Brain microvascular endothelial cell (primary cell): ENCODE data around the gene ZDHHC8.

Source experiments
- DNase-seq: peaks from one replicate; pipeline ENCODE4 v3.0.0-alpha.2; 2020
- H3K27ac ChIP-seq: fragments of 250-450 bp; sonication (Bioruptor Pico); 2 replicates; pipeline ENCODE4 v1.5.1; 2020; ENCODE audit warnings: mild to moderate bottlenecking, moderate library complexity
- H3K27me3 ChIP-seq: fragments of 250-450 bp; sonication (Bioruptor Pico); replicated peaks from 2 replicates; pipeline ENCODE4 v1.5.1; 2020; ENCODE audit warnings: mild to moderate bottlenecking
- H3K36me3 ChIP-seq: fragments of 250-450 bp; sonication (Bioruptor Pico); replicated peaks from 2 replicates; pipeline ENCODE4 v1.5.1; 2020; ENCODE audit warnings: mild to moderate bottlenecking
- H3K4me3 ChIP-seq: 2 replicates; pipeline ENCODE4 v1.5.1; 2011; ENCODE audit warnings: low read depth, mild to moderate bottlenecking, control low read depth, low read length, moderate library complexity
- in situ Hi-C: cut with HindIII; loops from 2 replicates; pipeline ENCODE4 v1.10.0; 2017; ENCODE audit warnings: low sequenced_read_pairs, low pct_ligation_motif_present
- TF ChIP-seq, protein P1 (sequence below): IDR thresholded peaks from 2 replicates; pipeline ENCODE4 v1.5.1; 2011; ENCODE audit warnings: low read depth, mild to moderate bottlenecking, moderate library complexity, low read length, control low read depth, inconsistent platforms; ENCODE audit errors: missing control alignments

ZDHHC8 gene

DNA sequence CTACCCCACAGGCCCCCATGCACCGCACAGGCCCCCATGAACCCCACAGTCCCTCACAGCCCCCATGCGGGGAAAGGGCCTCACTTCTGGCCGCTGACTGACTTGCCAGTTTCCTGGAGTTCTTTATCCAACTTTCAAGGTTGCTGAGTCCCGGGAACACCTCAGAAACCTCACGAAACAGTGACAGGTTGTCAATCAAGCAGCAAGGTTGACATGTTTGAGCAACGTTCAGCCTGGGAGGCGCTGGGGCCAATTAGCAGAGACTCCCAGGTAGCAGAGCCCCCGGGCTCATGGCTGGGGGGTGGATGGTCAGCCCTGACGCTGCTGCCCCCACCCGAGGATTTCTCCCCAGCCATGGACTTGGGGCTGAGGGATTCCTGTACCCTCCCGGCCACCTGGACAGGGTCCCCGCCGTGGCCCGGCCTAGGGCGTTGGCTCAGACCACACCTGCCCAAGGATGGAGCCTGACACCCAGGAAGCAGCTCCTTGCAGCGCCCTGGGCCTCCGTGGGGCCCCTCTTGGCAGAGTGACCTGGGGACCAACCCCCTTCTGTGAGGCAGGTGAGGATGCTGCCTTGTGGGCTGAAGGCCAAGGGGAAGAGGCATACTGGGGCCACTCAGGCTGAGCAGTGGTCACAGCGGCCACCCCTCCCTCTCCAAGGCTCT lies 53.0 kb downstream of the ZDHHC8 start:
- Histone ChIP-seq H3K27me3 (no peaks in the 10 kb centered on the region), H3K4me3 (no peak overlapping the region), H3K36me3 (no peaks in the 10 kb centered on the region), H3K27ac (no peak overlapping the region)
- in situ Hi-C loops = no loop called here
- DNase-seq = no peak
- TF ChIP-seq, protein P1, sequence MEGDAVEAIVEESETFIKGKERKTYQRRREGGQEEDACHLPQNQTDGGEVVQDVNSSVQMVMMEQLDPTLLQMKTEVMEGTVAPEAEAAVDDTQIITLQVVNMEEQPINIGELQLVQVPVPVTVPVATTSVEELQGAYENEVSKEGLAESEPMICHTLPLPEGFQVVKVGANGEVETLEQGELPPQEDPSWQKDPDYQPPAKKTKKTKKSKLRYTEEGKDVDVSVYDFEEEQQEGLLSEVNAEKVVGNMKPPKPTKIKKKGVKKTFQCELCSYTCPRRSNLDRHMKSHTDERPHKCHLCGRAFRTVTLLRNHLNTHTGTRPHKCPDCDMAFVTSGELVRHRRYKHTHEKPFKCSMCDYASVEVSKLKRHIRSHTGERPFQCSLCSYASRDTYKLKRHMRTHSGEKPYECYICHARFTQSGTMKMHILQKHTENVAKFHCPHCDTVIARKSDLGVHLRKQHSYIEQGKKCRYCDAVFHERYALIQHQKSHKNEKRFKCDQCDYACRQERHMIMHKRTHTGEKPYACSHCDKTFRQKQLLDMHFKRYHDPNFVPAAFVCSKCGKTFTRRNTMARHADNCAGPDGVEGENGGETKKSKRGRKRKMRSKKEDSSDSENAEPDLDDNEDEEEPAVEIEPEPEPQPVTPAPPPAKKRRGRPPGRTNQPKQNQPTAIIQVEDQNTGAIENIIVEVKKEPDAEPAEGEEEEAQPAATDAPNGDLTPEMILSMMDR = no peak

DNA sequence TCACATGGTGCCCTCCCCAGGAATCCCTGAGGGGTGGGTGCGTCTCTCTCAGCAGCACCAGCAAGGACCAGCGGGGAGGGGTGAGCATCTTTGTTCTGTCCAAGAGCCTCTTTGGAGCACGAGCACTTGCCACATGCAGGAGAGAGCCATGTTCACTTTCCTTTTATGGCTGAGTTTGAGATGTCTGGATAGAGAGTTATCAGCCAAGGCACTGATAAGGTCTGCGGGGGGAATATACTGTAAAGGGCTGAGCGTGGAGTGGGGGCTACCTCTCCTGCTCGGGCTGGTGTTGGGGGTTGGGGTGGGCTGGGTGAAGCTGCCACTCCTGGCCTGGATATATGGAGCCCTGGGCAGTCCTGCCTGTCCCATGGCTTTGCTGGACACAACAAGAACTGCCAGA lies 54.1 kb downstream of the ZDHHC8 start:
- in situ Hi-C loops = no loop called here
- TF ChIP-seq, protein P1 = no peak
- Histone ChIP-seq H3K27ac (no peak overlapping the region), H3K36me3 (no peaks in the 10 kb centered on the region), H3K4me3 (no peak overlapping the region), H3K27me3 (no peaks in the 10 kb centered on the region)
- no peak for DNase-seq

DNA sequence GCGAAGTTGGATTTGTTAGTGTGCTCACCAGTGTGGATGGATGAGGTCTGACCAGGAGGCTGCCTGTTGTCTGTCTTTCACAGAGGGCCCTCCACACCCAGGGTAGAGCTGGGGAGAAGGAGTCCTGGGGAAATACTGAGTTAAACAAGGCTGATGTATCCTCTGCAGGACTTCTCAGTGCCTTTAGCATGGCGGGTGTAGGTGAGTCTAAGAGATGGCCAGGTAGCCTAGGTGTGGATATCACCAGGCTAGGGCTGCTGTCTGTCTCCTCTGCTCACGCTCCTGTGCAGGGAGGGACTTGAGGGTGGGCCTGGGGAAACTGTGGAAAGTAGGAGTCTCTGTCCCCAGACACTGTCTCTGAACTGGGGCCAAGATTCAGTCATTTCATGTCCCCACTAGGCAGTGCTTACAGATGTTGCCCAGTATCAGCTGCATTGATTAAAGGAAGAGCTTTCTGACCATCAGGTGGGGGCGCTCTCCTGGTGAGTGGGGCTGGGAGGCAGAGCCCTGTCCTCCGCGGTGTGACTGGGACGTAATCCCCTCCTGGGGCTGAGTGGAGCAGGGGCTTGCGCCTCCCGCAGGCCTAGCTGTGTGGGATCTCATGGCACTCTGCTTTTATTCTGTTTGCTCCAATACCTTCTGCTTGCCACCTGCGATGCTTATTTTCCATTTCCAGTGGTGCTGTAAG lies 54.7 kb downstream of the ZDHHC8 start:
- no peaks in the 10 kb centered on the region for H3K36me3 ChIP-seq
- TF ChIP-seq, protein P1 = peak; percentile 46
- H3K27ac ChIP-seq = no peak overlapping the region
- DNase-seq = no peak
- in situ Hi-C loops = no loop called here
- H3K4me3 ChIP-seq = no peak overlapping the region
- H3K27me3 ChIP-seq = no peaks in the 10 kb centered on the region

DNA sequence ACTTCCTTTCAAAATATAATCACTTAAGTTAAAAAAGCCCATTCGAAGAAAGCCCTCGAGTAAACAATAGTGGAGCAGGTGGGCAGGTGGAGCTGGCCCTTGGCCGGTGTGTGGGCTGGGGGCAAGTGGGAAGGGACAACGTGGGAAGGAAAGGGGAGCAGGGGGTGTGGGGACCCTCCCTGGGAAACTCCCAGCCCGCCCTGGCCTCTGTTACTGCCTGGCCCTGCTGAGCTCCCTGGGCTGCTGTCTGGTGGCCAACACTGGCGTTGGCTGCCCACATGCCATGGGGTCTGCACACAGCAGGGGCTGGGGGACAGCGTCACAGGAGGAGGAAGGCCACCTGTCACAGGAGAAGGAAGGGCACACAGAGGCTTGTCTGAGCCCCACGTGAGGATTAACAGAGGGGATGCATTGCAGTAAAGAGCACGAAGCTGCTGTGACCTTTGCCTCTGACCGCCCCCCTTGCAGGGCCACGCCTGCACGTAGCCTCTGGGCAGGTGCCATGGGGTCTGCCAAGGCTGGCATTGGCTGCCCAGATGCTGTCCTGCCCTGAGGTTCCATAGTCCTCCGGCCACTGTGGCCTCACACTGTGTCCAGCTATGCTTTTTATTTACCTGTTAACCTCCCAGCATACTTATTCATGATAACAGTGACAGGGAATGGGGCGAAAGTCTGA lies 55.4 kb downstream of the ZDHHC8 start:
- no peaks in the 10 kb centered on the region for H3K27me3 ChIP-seq
- TF ChIP-seq, protein P1 = no peak
- H3K36me3 ChIP-seq = no peaks in the 10 kb centered on the region
- H3K4me3 ChIP-seq = no peak overlapping the region
- no peak for DNase-seq
- no peak overlapping the region for H3K27ac ChIP-seq
- in situ Hi-C loops = no loop called here

DNA sequence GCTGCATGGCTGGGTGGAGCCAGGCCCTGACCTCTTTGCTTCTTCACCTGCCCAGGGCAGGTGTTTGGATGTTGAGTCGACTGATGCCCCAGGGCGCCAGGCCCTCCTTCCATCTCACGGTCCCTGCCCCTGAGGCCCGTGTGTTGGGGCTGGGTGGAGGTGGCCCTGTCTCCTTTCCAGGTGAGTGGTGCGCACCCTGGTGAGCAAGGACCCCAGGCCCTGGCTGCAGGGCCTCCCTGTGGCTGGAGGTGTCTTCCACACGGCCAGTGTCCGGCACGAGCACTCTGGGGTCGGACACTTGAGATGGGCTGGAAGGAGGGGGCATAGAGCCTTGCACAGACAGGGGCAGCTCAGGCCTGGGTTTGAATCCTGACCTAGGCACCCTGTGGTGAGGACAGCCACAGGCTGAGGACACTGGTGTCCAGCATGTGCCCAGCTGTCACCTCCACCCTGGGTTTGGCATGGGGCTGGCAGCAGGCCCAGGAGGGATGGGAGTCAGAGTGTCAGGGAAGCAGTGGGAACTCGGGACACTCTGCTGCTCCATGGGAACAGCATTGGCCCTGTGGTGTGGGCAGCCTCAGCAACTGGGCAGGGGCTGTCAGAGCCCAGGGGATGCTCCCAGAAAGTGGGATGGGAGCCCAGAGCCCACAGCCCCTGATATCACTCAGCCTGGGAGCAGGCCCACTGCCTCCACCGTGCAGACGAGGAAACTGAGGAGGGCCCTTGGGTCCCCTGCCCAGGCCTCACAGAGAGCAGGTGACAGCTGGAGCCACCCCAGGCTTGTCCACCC lies 56.4 kb downstream of the ZDHHC8 start:
- no peak overlapping the region for H3K27ac ChIP-seq

More for the DNA sequence above, 56.4 kb downstream of the ZDHHC8 start:
- in situ Hi-C loops = no loop called here
- Histone ChIP-seq H3K36me3 (no peaks in the 10 kb centered on the region), H3K27me3 (no peaks in the 10 kb centered on the region), H3K4me3 (no peak overlapping the region)
- DNase-seq = no peak
- TF ChIP-seq, protein P1 = no peak
